Fibroblast of lung (primary cell): ENCODE data around the gene CTDSP2.

Source experiments
- CTCF ChIP-seq, 2 donors: IDR thresholded peaks in 1 of 2; conservative IDR thresholded peaks in 1 of 2; 1 replicate in 1 of 2; 2 replicates in 1 of 2; pipeline ENCODE4 v1.5.1; 2011 to 2012; ENCODE audit warnings: low read length in 2 of 2, control low read depth in 1 of 2, inconsistent platforms in 1 of 2, low read depth in 1 of 2, mild to moderate bottlenecking in 1 of 2
- EZH2 ChIP-seq: IDR thresholded peaks from 2 replicates; pipeline ENCODE4 v1.5.1; 2012; ENCODE audit warnings: low read length, control low read depth, mild to moderate bottlenecking; ENCODE audit errors: missing control alignments

GRCh38 chr12:57793920-57794319 is 52.6 kb downstream of the CTDSP2 start:
- TF ChIP-seq CTCF (conservative IDR thresholded peaks at IDR 0.05 in 1 of 2, IDR thresholded peaks at IDR 0.05 in 1 of 2; ENCODE audit: low read depth in 1 of 2, low read length in 2 of 2) = no peak
- no peak for TF ChIP-seq EZH2
